B cell (primary cell): ENCODE measurements around the gene UBE2G2.

Experiments
- EZH2 ChIP-seq: IDR thresholded peaks from 2 replicates; pipeline ENCODE4 v1.6.1; 2012; ENCODE audit warnings: borderline replicate concordance, low read depth, mild to moderate bottlenecking, moderate library complexity, low read length; ENCODE audit not compliant: insufficient read depth, poor library complexity, severe bottlenecking
- TF ChIP-seq, protein P1 (sequence below): fragments of 200-600 bp; IDR thresholded peaks from one replicate; pipeline ENCODE4 v1.8.0; 2022; ENCODE audit warnings: antibody characterized with exemption, mild to moderate bottlenecking

DNA sequence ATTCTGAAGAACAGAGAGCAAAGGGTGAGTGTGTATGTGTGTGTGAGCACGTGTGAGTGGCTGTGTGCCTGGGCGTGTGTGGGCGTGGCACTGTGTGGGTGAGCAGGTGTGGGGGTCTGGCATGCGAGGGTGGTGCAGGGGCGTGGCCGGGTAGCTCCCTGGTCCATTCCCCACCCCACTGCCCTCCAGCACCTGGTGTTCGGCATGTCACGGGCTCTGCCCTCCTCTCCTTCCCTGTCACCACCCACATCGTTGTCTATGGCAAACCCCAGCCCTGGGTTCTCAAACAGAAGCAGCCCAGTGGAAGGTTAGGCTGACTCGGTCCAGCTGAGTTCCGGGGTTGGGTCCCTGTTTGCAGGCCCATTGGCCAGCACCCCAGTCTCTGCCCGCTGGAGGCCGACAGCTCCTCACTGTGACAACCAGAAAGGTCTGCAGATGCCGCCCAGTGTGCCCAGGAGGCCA is 39.8 kb downstream of the UBE2G2 start:
- TF ChIP-seq, protein P1, sequence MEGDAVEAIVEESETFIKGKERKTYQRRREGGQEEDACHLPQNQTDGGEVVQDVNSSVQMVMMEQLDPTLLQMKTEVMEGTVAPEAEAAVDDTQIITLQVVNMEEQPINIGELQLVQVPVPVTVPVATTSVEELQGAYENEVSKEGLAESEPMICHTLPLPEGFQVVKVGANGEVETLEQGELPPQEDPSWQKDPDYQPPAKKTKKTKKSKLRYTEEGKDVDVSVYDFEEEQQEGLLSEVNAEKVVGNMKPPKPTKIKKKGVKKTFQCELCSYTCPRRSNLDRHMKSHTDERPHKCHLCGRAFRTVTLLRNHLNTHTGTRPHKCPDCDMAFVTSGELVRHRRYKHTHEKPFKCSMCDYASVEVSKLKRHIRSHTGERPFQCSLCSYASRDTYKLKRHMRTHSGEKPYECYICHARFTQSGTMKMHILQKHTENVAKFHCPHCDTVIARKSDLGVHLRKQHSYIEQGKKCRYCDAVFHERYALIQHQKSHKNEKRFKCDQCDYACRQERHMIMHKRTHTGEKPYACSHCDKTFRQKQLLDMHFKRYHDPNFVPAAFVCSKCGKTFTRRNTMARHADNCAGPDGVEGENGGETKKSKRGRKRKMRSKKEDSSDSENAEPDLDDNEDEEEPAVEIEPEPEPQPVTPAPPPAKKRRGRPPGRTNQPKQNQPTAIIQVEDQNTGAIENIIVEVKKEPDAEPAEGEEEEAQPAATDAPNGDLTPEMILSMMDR: no peak
- TF ChIP-seq EZH2: no peak
